ENCODE results near the gene SPAG9. TPM values are rescaled to one million over a fixed set of nuclear protein-coding genes. Genes with fewer than 3 reads are reported as not detected.

Gene SPAG9
- total and polyA plus RNA-seq, 2 of the 8 experiments (the other 6 are each of a cell fraction or from before 2014, with no cell fraction given): 9.8 to 63.8 TPM

DNA sequence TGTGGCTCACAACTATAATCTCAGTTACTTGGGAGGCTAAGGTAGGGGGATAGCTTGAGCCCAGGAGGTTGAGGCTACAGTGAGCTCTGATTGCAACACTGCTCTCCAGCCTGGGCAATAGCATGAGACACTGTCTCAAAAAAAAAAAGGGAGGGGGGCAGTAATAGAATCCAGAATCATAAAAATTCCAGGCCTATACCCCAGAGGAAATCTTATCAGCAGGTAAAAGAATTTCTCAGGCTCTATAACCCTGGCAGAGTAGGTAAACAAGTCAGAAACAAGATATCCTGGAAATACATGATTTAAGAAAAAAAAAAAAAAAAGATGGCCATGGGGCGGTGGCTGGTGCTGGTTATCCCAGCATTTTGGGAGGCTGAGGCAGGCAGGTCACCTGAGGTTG, 12.9 kb downstream of the SPAG9 start:
- H2BK120ac ChIP-seq (replicated peaks; ENCODE audit: low read depth, low read length): no peak overlapping the region
- no peak overlapping the region for H4K91ac ChIP-seq (replicated peaks; ENCODE audit: insufficient read length, low read length)
- no peak overlapping the region; the same call in 1 of the 2 replicates for H4K8ac ChIP-seq (ENCODE audit: extremely low read depth, insufficient read depth, low read length)
- TF ChIP-seq, protein P1, sequence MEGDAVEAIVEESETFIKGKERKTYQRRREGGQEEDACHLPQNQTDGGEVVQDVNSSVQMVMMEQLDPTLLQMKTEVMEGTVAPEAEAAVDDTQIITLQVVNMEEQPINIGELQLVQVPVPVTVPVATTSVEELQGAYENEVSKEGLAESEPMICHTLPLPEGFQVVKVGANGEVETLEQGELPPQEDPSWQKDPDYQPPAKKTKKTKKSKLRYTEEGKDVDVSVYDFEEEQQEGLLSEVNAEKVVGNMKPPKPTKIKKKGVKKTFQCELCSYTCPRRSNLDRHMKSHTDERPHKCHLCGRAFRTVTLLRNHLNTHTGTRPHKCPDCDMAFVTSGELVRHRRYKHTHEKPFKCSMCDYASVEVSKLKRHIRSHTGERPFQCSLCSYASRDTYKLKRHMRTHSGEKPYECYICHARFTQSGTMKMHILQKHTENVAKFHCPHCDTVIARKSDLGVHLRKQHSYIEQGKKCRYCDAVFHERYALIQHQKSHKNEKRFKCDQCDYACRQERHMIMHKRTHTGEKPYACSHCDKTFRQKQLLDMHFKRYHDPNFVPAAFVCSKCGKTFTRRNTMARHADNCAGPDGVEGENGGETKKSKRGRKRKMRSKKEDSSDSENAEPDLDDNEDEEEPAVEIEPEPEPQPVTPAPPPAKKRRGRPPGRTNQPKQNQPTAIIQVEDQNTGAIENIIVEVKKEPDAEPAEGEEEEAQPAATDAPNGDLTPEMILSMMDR (IDR thresholded peaks at IDR 0.05; ENCODE audit: control extremely low read depth in 1 of 3, insufficient read depth in 1 of 3, low read depth in 1 of 3, low read length in 3 of 3): no peak
- no peak overlapping the region for H3K18ac ChIP-seq (ENCODE audit: extremely low read depth, low read length)
- H3K23me2 ChIP-seq (ENCODE audit: low read depth, low read length): no peaks in the 10 kb centered on the region
- no peak overlapping the region for H3K23ac ChIP-seq (ENCODE audit: insufficient read length)
- whole genome bisulfite sequencing, 2 experiments (ENCODE audit: extremely low coverage in 1 of 2, insufficient coverage in 1 of 2, insufficient read length in 1 of 2, insufficient replicate concordance in 2 of 2, low coverage in 1 of 2, low lambda C conversion rate in 2 of 2, missing lambda C conversion rate in 1 of 2): 100% methylated on average over 1 of the region's 1 CpG; no CpG with 5 or more reads in 1 of the 2 experiments
- H2BK15ac ChIP-seq (ENCODE audit: low read length): no peak overlapping the region
- no peaks in the 10 kb centered on the region for H3K4me1 ChIP-seq (replicated peaks in 1 of 4; ENCODE audit: control insufficient read depth in 3 of 4, insufficient read depth in 4 of 4, low read length in 3 of 4)
- H3K36me3 ChIP-seq (ENCODE audit: control insufficient read depth in 2 of 4, insufficient read depth in 4 of 4, low read length in 3 of 4): no peaks in the 10 kb centered on the region
- H3K4ac ChIP-seq (replicated peaks; ENCODE audit: insufficient read length, low read depth, low read length): no peak overlapping the region
- no peak overlapping the region for H2BK12ac ChIP-seq (ENCODE audit: low read depth, low read length)
- H2AK5ac ChIP-seq (ENCODE audit: low read depth, low read length): no peak overlapping the region
- FAIRE-seq (no peak), DNase-seq (ENCODE audit: low read depth in 1 of 2, low spot score in 2 of 2) (no peak)
- H3K9me3 ChIP-seq (ENCODE audit: insufficient read depth in 2 of 2, low read depth in 1 of 2, low read length in 1 of 2): no peaks in the 10 kb centered on the region
- no peak overlapping the region for H3K4me2 ChIP-seq (ENCODE audit: insufficient read depth in 1 of 2, low read depth in 2 of 2, low read length in 2 of 2)
- peaks cover 0 to 46% of the 10 kb centered on the region in 2 experiments; a peak in 2 of 4 replicates for H3K79me2 ChIP-seq (ENCODE audit: control insufficient read depth in 1 of 2, insufficient read depth in 2 of 2, low read length in 2 of 2)
- H3K79me1 ChIP-seq (ENCODE audit: low read depth, low read length): peaks cover 7% of the 10 kb centered on the region
- H2BK5ac ChIP-seq (ENCODE audit: low read depth, low read length): no peak overlapping the region
- H2AFZ ChIP-seq (ENCODE audit: low read length): no peak overlapping the region
- H3K27me3 ChIP-seq (replicated peaks in 1 of 4; ENCODE audit: control insufficient read depth in 3 of 4, extremely low read depth in 1 of 4, insufficient read depth in 3 of 4, low read length in 3 of 4): no peaks in the 10 kb centered on the region
- no peak overlapping the region for H3K4me3 ChIP-seq (ENCODE audit: extremely low read depth in 1 of 4, insufficient read depth in 2 of 4, low read depth in 3 of 4, low read length in 4 of 4)
- no peak overlapping the region for H4K5ac ChIP-seq (ENCODE audit: insufficient read length, low read depth, low read length)
- POLR2A ChIA-PET (ENCODE audit: partially characterized antibody): no interaction called here
- CTCF ChIA-PET (ENCODE audit: partially characterized antibody): interaction anchor here (0.6 to 1.2 kb wide), 3 partner anchors 30 to 324 kb away, joined by 3 read pairs; partner anchors contain the start of gene NME1
- no peak overlapping the region for H3K9ac ChIP-seq (replicated peaks in 1 of 4; ENCODE audit: extremely low read depth in 1 of 4, low read depth in 3 of 4, low read length in 3 of 4)
- H3K14ac ChIP-seq (ENCODE audit: insufficient read length): no peak overlapping the region
- peaks cover 0 to 2% of the 10 kb centered on the region in 2 experiments for H4K20me1 ChIP-seq (replicated peaks in 1 of 2; ENCODE audit: control insufficient read depth in 1 of 2, insufficient read depth in 2 of 2, low read length in 2 of 2)
- no peak overlapping the region for H2BK20ac ChIP-seq (ENCODE audit: low read length)
- no peak overlapping the region for H3K56ac ChIP-seq (replicated peaks; ENCODE audit: insufficient read length, low read depth, low read length)
- H3K27ac ChIP-seq (ENCODE audit: low read depth, low read length): no peak overlapping the region

Data from H1 (cell line).